AG04449 (cell line): ENCODE results near the gene ST8SIA3.

Source experiments
- CTCF ChIA-PET: fragments of 350-600 bp; formaldehyde crosslinking; extraction: SDS; loops from one replicate; lab custom pipeline; 2021; ENCODE audit warnings: antibody characterized with exemption; lab: Yijun Ruan, JAX
- POLR2A ChIA-PET: fragments of 400-600, 350-600 bp; formaldehyde crosslinking; extraction: SDS; loops from one replicate; lab custom pipeline; 2020; ENCODE audit warnings: antibody characterized with exemption, inconsistent platforms; lab: Yijun Ruan, JAX
- DNase-seq: peaks from one replicate; pipeline ENCODE4 v3.0.0-alpha.2; 2010; ENCODE audit warnings: low read depth, low spot score
- H3K4me3 ChIP-seq: 2 replicates; pipeline ENCODE4 v1.5.1; 2011; ENCODE audit warnings: low read depth, mild to moderate bottlenecking, control low read depth, low read length
- CTCF ChIP-seq: IDR thresholded peaks from one replicate; pipeline ENCODE4 v1.5.1; 2011; ENCODE audit warnings: mild to moderate bottlenecking, moderate library complexity, low read length, control low read depth, inconsistent platforms; ENCODE audit not compliant: insufficient read depth; ENCODE audit errors: missing control alignments

Gene ST8SIA3

DNA sequence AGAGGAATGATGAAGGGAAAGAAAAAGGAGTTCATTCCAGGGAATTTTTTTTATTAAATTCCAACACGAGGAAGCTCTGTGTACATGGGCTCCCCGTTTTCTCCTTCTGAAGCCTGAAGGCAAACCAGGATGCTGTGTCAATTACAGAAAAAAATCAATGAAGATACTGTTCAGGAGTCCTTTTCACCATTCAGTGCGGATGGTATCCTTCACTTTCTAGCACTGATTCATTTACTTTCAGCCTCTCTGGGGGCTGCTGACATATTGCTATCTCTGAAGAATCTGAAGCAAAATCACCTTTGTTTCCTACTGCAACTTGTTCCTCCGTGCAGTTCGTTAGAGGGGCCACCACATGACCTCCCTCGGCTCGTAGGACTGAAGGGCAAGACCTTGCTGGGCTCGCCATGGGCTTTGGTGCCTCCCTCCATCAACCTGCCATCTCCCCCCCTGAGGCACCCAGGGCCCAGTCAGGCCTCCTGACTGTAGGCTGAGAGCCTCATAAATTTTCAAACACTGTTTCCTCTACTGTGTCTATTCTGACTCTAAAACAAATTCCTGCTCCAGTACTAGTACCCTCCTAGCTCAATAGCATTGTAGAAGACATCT is 25.5 kb upstream of the ST8SIA3 start:
- no peak for TF ChIP-seq CTCF
- POLR2A ChIA-PET: no interaction called here
- CTCF ChIA-PET: interaction anchor here (0.6 kb wide), 1 partner anchor 112 kb away, joined by 3 read pairs; no protein-coding TSS in a partner anchor
- no peak overlapping the region for H3K4me3 ChIP-seq
- no peak for DNase-seq

DNA sequence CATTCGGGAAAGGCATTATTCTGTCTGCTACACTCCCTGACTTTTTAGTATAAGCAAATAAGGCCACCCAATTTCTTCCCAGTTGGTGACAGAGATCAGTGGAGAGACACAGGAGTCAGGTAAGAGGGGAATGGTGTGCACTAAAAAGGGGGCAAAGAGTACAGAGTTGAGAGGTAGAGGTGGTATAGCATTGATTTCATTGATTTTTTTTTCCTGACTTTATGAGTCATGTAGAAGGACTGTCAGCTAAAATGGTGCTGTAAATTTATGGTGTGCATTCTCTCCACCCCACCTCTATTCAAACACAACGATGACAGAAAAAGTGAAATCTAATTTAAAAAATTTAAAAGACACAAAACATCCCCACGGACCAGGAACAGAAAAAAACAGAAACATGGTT is 23.7 kb upstream of the ST8SIA3 start:
- CTCF ChIA-PET: no interaction called here
- TF ChIP-seq CTCF: no peak
- DNase-seq: no peak
- H3K4me3 ChIP-seq: no peak overlapping the region
- POLR2A ChIA-PET: no interaction called here

GRCh38 chr18:57329856-57330255 is 22.5 kb upstream of the ST8SIA3 start:
- no peak for TF ChIP-seq CTCF
- no peak for DNase-seq
- CTCF ChIA-PET: no interaction called here
- no peak overlapping the region for H3K4me3 ChIP-seq
- POLR2A ChIA-PET: no interaction called here

DNA sequence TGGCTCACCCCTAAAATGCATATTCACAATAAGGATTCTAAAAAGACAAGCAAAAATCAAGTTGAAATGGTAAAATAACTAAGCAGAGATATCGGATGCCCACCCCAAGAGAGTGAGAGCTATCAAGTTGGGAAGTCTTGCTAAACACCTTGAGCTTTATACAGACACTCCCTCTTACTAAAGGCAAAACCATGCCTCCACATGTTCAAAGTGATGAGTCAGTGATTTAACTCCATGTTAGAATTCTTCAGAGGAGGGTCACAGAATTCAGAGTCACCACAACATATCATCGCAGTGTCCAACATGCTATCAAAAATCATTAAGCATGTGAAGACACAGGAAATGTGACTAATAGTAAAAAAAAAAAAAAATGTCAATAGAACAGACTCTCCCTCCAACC is 20.6 kb upstream of the ST8SIA3 start:
- no peak overlapping the region for H3K4me3 ChIP-seq
- ChIA-PET POLR2A (no interaction called here), CTCF (no interaction called here)
- DNase-seq: no peak
- TF ChIP-seq CTCF: no peak

DNA sequence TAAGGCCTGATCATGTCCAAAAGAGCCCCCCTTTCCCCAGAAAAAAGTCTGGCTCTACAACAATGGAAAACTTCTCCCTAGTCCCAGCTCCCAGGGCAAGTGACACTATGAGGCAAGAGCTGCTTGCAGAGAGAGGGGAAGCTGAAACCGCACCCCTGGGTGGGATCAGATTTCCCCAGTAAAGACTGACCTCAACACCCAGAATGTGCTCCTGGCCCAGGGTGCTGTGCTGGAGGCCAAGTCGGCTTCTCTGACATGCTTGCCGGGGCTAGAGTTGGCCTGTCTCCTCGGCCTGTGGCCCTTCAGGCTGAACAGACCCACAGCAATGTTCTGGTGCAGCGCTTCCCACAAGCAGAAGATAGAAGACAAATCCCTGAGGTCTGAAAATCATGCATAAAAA is 18.4 kb upstream of the ST8SIA3 start:
- CTCF ChIA-PET: no interaction called here
- no peak for DNase-seq
- TF ChIP-seq CTCF: no peak
- POLR2A ChIA-PET: no interaction called here
- no peak overlapping the region for H3K4me3 ChIP-seq

GRCh38 chr18:57334383-57334782 is 18.0 kb upstream of the ST8SIA3 start:
- H3K4me3 ChIP-seq: no peak overlapping the region
- TF ChIP-seq CTCF: no peak
- CTCF ChIA-PET: no interaction called here
- no peak for DNase-seq
- POLR2A ChIA-PET: no interaction called here
